ENCODE data around the gene KLHL3.

The KLHL3 gene

GRCh38 chr5:137610598-137610997 is 125.3 kb downstream of the KLHL3 start:
- no peak for DNase-seq (ENCODE audit: low read depth)

GRCh38 chr5:137609127-137609526 is 126.8 kb downstream of the KLHL3 start:
- DNase-seq (ENCODE audit: low read depth) = no peak

- DNase-seq (ENCODE audit: low read depth) = no peak
Observed at GRCh38 chr5:137607771-137608170, 128.1 kb downstream of the KLHL3 start.

GRCh38 chr5:137606401-137606800 is 129.5 kb downstream of the KLHL3 start:
- DNase-seq (ENCODE audit: low read depth) = no peak

GRCh38 chr5:137605411-137605810 is 130.5 kb downstream of the KLHL3 start:
- no peak for DNase-seq (ENCODE audit: low read depth)

GRCh38 chr5:137604348-137605095 is 131.4 kb downstream of the KLHL3 start:
- no peak for DNase-seq (ENCODE audit: low read depth)

GRCh38 chr5:137603891-137604290 is 132.0 kb downstream of the KLHL3 start:
- DNase-seq (ENCODE audit: low read depth) = no peak

GRCh38 chr5:137603356-137603755 is 132.5 kb downstream of the KLHL3 start:
- no peak for DNase-seq (ENCODE audit: low read depth)

GRCh38 chr5:137602721-137603273 is 133.1 kb downstream of the KLHL3 start:
- no peak for DNase-seq (ENCODE audit: low read depth)

- no peak for DNase-seq (ENCODE audit: low read depth)
Observed at GRCh38 chr5:137600721-137601360, 135.0 kb downstream of the KLHL3 start.

- no peak for DNase-seq (ENCODE audit: low read depth)
Observed at GRCh38 chr5:137599457-137599856, 136.4 kb downstream of the KLHL3 start.

- DNase-seq (ENCODE audit: low read depth) = no peak
Observed at GRCh38 chr5:137598399-137598798, 137.5 kb downstream of the KLHL3 start.

GRCh38 chr5:137596941-137597340 is 138.9 kb downstream of the KLHL3 start:
- DNase-seq (ENCODE audit: low read depth) = no peak

GRCh38 chr5:137595396-137596079 is 140.4 kb downstream of the KLHL3 start:
- DNase-seq (ENCODE audit: low read depth) = no peak

- no peak for DNase-seq (ENCODE audit: low read depth)
Observed at GRCh38 chr5:137594717-137595116, 141.2 kb downstream of the KLHL3 start.

- DNase-seq (ENCODE audit: low read depth) = no peak
Observed at GRCh38 chr5:137592317-137592716, 143.6 kb downstream of the KLHL3 start.

- DNase-seq (ENCODE audit: low read depth) = no peak
Observed at GRCh38 chr5:137589185-137589584, 146.7 kb downstream of the KLHL3 start.

GRCh38 chr5:137587919-137588318 is 148.0 kb downstream of the KLHL3 start:
- no peak for DNase-seq (ENCODE audit: low read depth)

GRCh38 chr5:137584262-137584661 is 151.6 kb downstream of the KLHL3 start:
- DNase-seq (ENCODE audit: low read depth) = no peak

GRCh38 chr5:137583129-137583528 is 152.8 kb downstream of the KLHL3 start:
- no peak for DNase-seq (ENCODE audit: low read depth)

GRCh38 chr5:137582218-137582617 is 153.7 kb downstream of the KLHL3 start:
- DNase-seq (ENCODE audit: low read depth) = no peak

- no peak for DNase-seq (ENCODE audit: low read depth)
Observed at GRCh38 chr5:137581776-137582175, 154.1 kb downstream of the KLHL3 start.

- DNase-seq (ENCODE audit: low read depth) = no peak
Observed at GRCh38 chr5:137580030-137580429, 155.9 kb downstream of the KLHL3 start.

Measured in non-pigmented ciliary epithelial cell (primary cell).